NCI-H2107 treated with DMSO at 0.1 percent for 48 hours (cell line): Measurements from ENCODE around the gene MRPL41.
A peak's percentile ranks its signal among the peaks of the same experiment; 100 is the strongest.
"Not testable (repeated sequence)": the region's sequence is repeated elsewhere in the genome, so short reads cannot be mapped to it uniquely, and the experiment has no call there.

Experiments used
- DNase-seq: peaks from one replicate; lab custom pipeline; 2025; ENCODE audit not compliant: unreplicated experiment; lab: John Stamatoyannopoulos, UW

The MRPL41 gene

DNA sequence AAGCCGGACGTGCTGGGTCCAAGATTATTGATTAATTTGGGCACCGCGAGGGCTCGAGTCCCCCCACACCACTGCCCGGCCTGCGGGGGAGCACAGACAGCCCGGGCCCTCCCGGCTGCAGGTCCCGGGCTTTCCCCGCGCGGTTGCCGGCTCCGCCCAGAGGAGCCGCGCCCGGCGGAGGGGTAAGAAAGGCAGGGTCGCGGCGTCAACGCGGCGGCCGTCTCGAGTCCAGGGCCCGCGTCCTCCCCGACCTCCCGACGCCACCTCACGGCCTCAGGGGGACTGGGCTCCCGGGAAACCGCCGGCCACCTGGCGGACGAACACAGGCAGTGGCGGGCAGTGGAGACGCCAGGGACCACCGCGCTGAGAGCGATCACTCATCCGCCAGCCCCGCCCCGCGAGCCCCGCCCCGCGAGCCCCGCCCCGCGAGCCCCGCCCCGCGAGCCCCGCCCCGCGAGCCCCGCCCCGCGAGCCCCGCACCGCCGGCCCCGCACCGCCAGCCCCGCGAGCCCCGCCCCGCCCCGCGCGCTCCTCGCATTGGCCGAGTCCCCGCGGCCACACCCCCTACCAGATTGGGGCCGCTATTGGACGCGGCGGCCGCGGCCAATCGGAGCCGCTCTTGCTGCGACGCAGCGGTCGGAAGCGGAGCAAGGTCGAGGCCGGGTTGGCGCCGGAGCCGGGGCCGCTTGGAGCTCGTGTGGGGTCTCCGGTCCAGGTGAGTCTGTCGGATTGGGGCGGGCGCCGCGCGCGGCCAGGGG lies at the start of gene MRPL41:
Gene MRPL41, plus strand, starts transcription at position 616 of the 758 bp plus-strand sequence. CDS start 203 bp downstream, outside the sequence.
- peak; percentile 27 for DNase-seq

DNA sequence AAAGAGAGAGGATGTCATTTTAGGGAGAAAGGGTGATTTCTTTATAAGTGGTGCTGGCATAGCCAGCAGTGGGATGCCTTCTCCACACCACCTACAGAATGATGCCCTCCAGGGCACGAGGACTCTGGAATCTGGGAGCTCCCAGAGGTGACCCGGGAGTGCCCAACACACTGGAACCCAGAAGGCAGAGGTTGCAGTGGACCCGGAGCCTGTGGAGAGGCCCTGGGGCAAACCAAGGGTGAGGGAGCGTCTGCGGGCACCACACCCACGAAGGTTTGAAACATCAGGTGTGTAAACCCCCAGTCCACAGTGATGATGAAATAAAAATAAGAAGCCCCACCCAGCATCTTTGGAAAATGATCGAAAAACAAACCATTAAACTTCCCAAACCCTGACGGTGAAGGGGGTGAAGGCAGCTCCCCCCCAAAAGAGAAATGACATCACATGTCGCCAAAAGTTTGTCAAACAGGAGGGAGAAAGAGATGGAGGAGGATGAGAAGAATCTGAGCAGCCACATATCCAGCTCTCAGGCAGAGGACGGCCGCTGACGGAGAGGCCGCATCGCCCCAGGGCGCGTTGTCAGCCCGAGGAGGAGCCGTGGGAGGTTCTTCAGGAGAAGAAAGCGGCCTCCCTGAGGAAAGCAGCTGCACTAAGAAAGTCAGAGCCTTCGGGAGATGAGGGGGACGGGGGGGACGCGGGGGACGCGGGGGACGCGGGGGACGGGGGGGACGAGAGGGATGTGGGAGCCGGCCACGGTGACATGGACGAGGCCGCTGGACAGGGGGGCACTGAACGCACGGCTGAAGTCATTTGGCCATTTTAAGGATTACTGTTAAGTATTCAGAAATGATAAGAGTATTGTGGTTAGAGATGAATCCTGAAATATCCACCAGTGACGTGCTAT lies 49.4 kb upstream of the MRPL41 start:
- DNase-seq, result no peak

DNA sequence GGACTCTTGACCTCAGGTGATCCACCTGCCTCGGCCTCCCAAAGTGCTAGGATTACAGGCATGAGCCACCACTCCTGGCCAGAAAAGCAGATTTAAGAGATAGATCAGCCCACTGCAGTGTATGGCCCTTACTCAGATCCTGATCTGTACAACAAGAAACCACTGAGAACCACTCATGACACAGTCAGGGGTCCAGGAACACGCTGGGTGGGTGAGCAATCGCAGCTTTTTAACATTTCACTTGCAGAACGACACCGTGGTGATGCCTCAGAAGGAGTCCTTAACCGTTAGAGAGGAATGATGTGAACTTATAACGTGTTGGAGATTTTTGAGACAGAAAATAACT lies 47.3 kb upstream of the MRPL41 start:
- DNase-seq, result no peak

DNA sequence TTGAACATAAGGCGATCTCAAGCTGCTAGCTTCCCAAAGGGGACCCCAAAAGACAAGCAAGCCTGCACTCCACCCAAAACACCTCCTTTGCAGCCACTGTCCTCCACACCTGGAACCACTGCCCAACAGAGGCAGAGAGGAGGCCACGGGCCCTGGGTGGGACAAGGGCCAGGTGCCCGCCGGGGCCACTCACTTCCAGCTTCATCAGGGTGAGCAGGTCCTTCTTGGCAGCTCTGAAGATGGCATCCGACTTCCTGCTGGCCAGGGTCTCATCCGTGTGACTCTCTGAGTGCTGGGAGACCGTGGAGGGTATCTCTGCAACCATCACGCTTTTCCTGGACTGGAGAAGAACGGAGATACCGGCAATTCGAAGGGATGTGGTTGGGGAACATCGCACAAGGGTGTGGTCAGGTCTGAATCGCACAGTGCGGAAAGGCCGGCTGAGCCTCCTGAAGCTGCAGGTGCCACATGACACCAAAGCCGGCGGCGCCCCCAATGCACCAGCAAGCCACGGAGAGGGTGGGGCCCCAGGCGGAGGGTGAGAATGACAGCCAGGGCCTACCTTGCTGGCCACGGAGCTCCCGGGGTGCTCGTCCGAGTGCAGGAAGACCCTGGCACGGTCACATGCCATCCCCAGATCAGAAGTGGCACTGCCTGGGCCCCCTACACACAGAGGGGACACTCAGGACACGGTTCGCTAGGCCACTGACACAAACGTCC lies 46.1 kb upstream of the MRPL41 start:
- no peak for DNase-seq

DNA sequence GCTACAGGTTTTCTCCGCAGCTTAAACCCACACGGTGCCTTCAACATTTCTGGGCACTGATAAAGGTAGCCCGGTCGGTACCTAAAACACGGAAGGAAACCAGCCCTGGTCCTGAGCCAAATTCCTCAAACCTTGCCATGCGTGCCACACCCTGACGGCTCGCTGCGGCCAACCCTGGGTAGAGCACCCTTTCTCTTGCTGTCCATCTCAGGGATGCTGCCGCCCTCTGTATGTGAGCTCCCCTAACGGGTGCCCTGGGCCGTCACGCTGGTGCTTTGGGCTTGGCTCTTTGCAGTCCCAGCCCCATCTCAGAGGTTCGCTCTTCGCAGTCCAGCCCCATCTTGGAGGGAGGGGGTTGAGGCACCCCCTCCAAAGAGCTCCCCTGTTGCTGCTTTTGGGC lies 45.4 kb upstream of the MRPL41 start:
- DNase-seq, result no peak

DNA sequence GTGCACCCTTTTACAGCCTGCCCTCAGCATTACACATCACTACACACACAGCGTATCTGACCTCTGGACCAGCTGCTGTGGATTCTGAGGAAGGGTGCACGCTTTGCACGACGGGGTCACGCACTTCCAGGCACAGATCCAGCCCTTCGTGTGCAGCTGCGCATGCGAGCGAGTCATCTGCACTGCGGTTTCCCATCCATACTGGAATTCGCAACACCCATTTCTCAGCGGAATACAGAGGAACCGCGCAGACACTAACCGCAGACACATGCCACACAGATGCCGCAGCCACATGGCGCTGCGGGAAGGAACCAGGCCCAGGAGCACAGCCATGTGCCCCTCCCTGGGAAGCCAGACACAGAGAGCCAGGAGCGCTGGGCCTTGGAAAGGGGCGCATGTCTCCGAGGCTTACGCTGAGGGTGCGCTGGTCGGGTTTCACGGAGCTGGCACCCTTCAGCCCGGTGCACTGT lies 44.9 kb upstream of the MRPL41 start:
- DNase-seq, result no peak

DNA sequence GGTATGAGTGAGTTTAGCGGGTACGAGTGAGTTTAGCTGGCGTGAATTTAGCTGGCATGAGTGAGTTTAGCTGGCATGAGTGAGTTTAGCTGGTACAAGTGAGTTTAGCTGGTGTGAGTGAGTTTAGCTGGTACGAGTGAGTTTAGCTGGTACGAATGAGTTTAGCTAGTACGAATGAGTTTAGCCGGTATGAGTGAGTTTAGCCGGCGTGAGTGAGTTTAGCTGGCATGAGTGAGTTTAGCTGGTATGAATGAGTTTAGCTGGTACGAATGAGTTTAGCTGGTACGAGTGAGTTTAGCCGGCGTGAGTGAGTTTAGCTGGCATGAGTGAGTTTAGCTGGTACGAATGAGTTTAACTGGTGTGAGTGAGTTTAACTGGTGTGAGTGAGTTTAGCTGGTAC lies 42.5 kb upstream of the MRPL41 start:
- DNase-seq, result no peak

DNA sequence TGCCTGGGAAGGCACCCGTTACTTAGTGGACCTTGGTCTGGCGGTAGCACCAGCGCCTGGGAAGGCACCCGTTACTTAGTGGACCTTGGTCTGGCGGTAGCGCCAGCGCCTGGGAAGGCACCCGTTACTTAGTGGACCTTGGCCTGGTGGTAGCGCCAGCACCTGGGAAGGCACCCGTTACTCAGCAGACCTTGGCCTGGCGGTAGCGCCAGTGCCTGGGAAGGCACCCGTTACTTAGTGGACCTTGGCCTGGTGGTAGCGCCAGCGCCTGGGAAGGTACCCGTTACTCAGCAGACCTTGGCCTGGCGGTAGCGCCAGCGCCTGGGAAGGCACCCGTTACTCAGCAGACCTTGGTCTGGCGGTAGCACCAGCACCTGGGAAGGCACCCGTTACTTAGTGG lies 40.6 kb upstream of the MRPL41 start:
- DNase-seq, result not testable (repeated sequence)

DNA sequence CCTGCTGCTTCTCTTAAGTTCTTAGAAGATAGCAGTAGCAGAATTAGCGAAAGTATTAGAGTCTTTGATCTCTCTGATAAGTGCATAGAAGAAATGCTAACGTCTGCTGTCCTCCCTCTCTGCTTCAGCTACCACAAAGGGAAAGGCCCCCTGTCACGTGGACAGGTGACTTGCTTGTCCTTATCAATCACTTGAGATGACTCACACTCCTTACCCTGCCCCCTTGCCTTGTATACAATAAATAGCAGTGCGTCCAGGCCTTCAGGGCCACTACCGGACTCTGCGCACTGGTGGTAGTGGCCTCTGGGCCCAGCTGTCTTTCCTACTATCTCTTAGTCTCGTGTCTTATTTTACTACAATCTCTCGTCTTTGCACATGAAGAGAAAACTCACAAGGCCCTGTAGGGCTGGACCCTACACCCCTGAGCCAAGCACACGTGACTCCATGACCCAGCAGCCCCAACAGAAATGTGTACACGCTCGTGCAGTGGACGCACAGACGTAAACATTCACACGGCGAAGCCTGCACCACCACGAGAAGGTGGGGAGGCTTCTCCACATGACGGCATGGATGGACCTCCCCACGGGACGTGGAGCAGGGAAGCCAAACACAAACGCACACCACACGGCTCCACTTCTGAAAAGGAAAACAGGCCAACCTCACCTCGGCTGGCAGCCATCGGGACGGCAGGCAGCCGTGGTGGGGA lies 39.8 kb upstream of the MRPL41 start:
- DNase-seq, result no peak

DNA sequence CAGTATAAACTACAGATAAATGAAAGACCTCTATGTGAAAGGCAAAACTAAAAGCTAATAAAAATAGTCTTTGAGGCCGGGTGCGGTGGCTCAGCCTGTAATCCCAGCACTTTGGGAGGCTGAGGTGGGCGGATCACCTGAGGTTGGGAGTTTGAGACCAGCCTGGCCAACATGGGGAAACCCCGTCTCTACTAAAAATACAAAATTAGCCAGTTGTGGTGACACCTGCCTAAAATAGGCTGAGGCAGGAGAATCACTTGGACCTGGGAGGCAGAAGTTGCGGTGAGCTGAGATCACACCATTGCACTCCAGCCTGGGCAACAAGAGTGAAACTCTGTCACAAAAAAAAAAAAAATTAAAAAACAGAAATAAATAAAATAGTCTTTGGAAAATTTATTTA lies 38.5 kb upstream of the MRPL41 start:
- DNase-seq, result not testable (repeated sequence)

DNA sequence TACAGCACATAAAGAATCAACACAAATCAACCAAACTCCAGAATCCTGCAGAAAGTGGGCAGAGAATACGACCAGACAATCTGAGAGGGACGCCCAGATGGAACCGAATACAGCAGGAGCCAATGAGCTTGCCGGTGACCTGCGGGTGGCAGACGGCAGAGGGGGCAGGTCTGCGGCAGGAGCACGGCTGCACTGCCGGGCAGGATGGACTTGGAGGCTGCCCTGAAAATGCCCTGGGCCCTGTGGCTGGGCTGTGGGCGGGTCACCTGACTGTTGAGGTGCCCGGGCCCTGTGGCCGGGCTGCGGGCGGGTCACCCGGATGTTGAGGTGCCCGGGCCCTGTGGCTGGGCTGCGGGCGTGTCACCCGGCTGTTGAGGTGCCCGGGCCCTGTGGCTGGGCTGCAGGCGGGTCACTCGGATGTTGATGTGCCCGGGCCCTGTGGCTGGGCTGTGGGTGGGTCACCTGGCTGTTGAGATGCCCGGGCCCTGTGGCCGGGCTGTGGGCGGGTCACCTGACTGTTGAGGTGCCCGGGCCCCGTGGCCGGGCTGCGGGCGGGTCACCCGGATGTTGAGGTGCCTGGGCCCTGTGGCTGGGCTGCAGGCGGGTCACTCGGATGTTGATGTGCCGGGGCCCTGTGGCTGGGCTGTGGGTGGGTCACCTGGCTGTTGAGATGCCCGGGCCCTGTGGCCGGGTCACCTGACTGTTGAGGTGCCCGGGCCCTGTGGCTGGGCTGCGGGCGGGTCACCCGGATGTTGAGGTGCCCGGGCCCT lies 37.7 kb upstream of the MRPL41 start:
- not testable (repeated sequence) for DNase-seq

DNA sequence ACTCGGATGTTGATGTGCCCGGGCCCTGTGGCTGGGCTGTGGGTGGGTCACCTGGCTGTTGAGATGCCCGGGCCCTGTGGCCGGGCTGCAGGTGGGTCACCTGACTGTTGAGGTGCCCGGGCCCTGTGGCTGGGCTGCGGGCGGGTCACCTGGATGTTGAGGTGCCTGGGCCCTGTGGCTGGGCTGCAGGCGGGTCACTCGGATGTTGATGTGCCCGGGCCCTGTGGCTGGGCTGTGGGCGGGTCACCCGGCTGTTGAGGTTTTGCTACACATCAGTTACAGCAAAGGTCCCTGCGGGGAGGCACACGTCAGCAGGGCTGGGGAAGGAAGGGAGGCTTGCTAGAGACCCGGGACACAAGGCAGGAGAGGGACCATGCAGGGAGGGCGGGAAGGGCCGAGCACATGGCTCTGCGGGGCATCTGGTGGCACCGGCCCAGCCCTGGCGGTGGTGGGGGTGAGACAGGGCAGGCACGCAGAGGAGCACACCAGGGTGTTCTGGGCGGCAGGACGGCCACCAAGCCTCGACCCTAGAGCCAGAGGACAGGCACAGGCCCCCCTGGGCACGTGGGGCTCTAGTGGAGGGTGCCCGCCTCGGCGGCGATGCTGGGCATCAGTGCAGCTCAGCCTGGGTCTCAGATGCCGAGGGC lies 36.9 kb upstream of the MRPL41 start:
- DNase-seq, result no peak

DNA sequence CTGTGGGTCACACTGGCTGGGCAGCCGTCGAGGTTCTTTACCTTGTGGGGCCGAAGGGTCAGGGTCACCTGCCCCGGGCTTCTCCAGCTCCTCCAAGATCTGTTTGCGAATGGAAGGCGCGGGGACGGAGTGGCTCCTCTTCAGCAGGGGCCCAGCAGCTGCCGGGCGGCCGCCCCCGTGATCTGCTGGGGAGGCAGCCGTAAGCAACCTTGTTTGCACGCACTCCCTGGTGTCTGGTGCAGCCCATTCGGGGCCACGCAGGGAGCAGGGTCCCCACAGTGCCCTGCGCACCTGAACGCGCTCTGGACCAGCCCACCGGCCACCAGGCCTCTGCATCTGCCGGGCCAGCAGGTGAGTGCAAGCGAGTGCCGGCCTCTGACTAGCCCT lies 36.3 kb upstream of the MRPL41 start:
- no peak for DNase-seq

DNA sequence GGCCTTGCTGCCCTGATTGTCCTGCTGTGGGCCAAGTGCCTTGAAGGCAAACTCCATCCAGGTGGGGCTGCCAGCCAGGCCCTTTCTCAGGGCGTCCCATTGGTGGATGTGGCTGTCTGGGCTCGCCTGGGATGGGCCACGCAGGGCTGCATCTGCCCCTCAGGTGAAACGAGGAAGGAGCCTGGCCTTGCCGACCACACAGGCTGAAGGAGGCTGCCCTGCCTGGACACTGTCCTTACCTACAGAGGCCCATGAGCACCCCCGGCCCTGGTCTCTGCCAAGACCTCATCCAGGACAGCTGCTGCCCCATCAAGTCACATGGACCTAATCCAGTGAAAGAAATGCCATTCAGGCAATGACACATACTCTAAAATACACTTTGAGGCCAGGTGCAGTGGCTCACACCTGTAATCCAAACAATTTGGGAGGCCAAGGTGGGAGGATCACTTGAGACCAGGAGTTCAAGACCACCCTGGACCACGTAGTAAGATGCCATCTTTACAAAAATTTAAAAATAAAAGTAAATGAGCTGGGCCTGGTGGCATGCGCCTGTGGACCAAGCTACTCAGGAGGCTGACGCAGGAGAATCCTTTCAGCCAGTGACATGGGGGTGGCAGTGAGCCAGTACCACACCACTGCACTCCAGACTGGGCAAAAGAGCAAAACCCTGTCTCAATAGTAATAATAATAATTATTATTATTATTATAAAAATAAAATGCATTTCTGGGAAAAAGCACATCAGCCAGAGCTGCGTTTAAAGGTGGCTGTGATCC lies 35.3 kb upstream of the MRPL41 start:
- DNase-seq, result no peak

DNA sequence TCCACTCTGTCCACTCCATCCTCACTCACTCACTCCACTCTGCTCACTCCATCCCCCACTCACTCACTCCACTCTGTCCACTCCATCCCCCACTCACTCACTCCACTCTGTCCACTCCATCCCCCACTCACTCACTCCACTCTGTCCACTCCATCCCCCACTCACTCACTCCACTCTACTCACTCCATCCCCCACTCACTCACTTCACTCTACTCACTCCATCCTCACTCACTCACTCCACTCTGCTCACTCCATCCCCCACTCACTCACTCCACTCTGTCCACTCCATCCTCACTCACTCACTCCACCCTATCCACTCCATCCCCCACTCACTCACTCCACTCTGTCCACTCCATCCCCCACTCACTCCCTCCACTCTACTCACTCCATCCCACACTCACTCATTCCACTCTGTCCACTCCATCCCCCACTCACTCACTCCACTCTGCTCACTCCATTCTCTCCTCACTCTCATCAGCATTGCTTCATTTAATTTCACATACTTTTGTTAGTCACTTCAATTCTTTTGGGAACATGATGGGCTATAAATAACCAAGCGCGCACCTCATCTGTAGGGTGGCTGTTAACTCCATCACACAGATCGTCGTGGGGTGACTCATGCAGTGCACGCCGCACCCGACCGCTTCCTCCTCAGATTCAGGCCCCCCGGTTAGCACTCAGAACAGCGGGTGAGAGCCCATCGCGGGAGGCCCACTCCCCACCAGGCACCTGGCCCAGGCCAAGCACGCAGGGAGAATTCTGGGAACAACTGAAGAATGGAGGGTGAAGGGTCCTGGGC lies 32.8 kb upstream of the MRPL41 start:
- DNase-seq, result not testable (repeated sequence)

DNA sequence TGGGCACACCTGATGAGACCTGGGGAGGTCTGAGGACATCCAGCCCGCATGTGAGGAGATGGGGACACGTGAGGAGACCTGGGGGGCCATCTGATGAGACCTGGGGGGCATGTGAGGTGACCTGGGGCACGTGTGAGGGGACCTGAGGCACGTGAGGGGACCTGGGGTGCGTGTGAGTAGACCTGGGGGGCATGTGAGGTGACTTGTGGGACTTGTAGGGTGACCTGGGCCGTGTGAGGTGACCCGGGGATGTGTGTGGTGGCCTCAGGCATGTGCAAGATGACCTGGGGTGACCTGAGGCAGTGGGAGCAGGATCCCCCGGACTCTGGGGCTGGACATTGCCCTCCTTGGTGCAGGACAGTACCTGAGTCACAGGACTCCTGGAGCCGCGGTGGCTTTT lies 32.1 kb upstream of the MRPL41 start:
- no peak for DNase-seq

DNA sequence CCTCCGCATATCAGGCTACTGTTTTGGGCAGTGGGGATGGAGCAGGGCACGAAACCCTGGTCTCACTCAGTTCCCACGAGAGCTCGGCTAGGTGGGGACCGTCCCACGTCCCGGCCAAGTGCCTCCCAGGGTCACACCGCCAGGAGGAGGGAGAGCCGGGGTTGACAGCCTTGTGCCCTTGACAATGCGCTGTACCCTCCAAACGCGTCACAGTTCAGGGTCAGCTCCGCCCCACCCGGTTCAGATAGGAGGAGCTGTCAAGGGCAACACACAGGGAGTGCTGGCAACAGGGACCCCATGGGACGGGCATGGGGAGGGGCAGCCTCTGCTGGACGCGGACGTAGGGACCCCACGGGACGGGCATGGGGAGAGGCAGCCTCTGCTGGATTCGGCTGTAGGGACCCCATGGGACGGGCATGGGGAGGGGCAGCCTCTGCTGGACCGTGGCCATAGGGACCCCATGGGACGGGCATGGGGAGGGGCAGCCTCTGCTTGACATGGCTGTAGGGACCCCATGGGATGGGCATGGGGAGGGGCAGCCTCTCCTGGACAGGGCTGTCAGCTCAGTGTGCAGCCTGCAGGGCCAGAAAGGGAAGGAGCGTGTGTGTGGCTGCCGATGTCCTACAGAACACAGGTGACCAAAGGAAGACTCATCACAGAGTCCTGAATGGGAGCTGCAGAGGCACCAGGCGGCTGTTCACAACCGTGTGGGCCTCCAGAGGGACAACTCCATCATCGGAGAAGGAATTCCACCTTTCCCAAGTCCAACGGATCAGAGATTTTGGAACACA lies 30.9 kb upstream of the MRPL41 start:
- DNase-seq, result no peak
